Caki2 (cell line): ENCODE results near the gene SPTLC1. TPM values are rescaled to one million over a fixed set of nuclear protein-coding genes. Genes with fewer than 3 reads are reported as not detected.
"Not testable (repeated sequence)": the region's sequence is repeated elsewhere in the genome, so short reads cannot be mapped to it uniquely, and the experiment has no call there.

Experiments
- DNase-seq: peaks from one replicate; pipeline ENCODE4 v3.0.0-alpha.2; 2015; ENCODE audit warnings: low read depth
- in situ Hi-C: cut with HindIII; loops from 2 replicates; pipeline ENCODE4 v1.10.0; 2016; ENCODE audit warnings: low sequenced_read_pairs, low pct_unique_long_range_greater_than_20kb, mixed read lengths
- total RNA-seq: library from RNA; depleted of rRNA; stranded (reverse); fragments of >200 nt; shearing (Covaris generic); gene quantifications from 2 replicates; pipeline ENCODE4 v1.2.3, GENCODE V29; 2014; ENCODE audit warnings: low replicate concordance; rRNA removed

SPTLC1 gene
- total RNA-seq = 53.2 and 56.1 TPM in 2 replicates

- peak; percentile 92 for DNase-seq
- in situ Hi-C loops = no loop called here
Measured at GRCh38 chr9:92115071-92115858, at the start of gene SPTLC1. Gene SPTLC1 (minus strand): TSS chr9:92115413. CDS start chr9:92115370, 43 bp downstream.

GRCh38 chr9:92164975-92165374, 49.8 kb upstream of the SPTLC1 start:
- in situ Hi-C loops = no loop called here
- DNase-seq = no peak

GRCh38 chr9:92164490-92164889, 49.3 kb upstream of the SPTLC1 start:
- in situ Hi-C loops = no loop called here
- DNase-seq = no peak

- in situ Hi-C loops = no loop called here
- DNase-seq = no peak
Measured at GRCh38 chr9:92163276-92163675, 48.1 kb upstream of the SPTLC1 start.

GRCh38 chr9:92160786-92161185, 45.6 kb upstream of the SPTLC1 start:
- DNase-seq = no peak
- in situ Hi-C loops = no loop called here

- DNase-seq = no peak
- in situ Hi-C loops = no loop called here
Measured at GRCh38 chr9:92159058-92159457, 43.8 kb upstream of the SPTLC1 start.

GRCh38 chr9:92158097-92158601, 42.9 kb upstream of the SPTLC1 start:
- in situ Hi-C loops = no loop called here
- DNase-seq = no peak

- in situ Hi-C loops, DNase-seq: not testable (repeated sequence)
Measured at GRCh38 chr9:92155736-92156135, 40.5 kb upstream of the SPTLC1 start.

- no peak for DNase-seq
- in situ Hi-C loops = no loop called here
Measured at GRCh38 chr9:92155221-92155620, 40.0 kb upstream of the SPTLC1 start.

GRCh38 chr9:92153466-92154415, 38.5 kb upstream of the SPTLC1 start:
- peak; percentile 60 for DNase-seq
- in situ Hi-C loops = not testable (repeated sequence)

- in situ Hi-C loops = no loop called here
- DNase-seq = no peak
Measured at GRCh38 chr9:92151691-92152393, 36.6 kb upstream of the SPTLC1 start.

GRCh38 chr9:92150501-92151470, 35.6 kb upstream of the SPTLC1 start:
- DNase-seq, in situ Hi-C loops: not testable (repeated sequence)

- in situ Hi-C loops = no loop called here
Measured at GRCh38 chr9:92147852-92148180, 32.6 kb upstream of the SPTLC1 start.

GRCh38 chr9:92147030-92147851, 32.0 kb upstream of the SPTLC1 start:
- peak; percentile 92 for DNase-seq

More at GRCh38 chr9:92147852-92148180, 32.6 kb upstream of the SPTLC1 start:
- no peak for DNase-seq

GRCh38 chr9:92146610-92147009, 31.4 kb upstream of the SPTLC1 start:
- in situ Hi-C loops = no loop called here
- no peak for DNase-seq

More at GRCh38 chr9:92147030-92147851, 32.0 kb upstream of the SPTLC1 start:
- in situ Hi-C loops = no loop called here

- in situ Hi-C loops, DNase-seq: not testable (repeated sequence)
Measured at GRCh38 chr9:92145784-92146183, 30.6 kb upstream of the SPTLC1 start.
